Testis (tissue), 2 donors: ENCODE results near the gene PKNOX2.

Experiments
- CTCF ChIP-seq, 3 experiments: fragments of 450-650 bp in 2 of 3; fragments of 200-600 bp in 1 of 3; sonication (generic) in 1 of 3; IDR thresholded peaks; one replicate each; pipeline ENCODE4 v1.5.1; 2016 to 2019; ENCODE audit warnings: antibody characterized with exemption in 3 of 3, mild to moderate bottlenecking in 2 of 3, moderate library complexity in 1 of 3
- POLR2A ChIP-seq: fragments of 450-650 bp; IDR thresholded peaks from one replicate; pipeline ENCODE4 v1.6.1; 2017; ENCODE audit warnings: antibody characterized with exemption, mild to moderate bottlenecking, moderate library complexity

GRCh38 chr11:125468852-125469251, 304.3 kb downstream of the PKNOX2 start:
- TF ChIP-seq CTCF (IDR thresholded peaks at IDR 0.05) (no peak), POLR2A (no peak)
